Measurements from ENCODE around the gene SERPING1. TPM values are rescaled to one million over a fixed set of nuclear protein-coding genes. Genes with fewer than 3 reads are reported as not detected.

SERPING1 gene
- total RNA-seq, 4 donors from 2014 or later, result 107 to 343 (median 196) TPM

- Histone ChIP-seq H3K9me3 (no peaks in the 10 kb centered on the region), H3K27ac (peak overlapping the region; percentile 56 to 91 (median 87)), H3K4me1 (peaks cover 14 to 31% of the 10 kb centered on the region in 2 donors), H3K27me3 (no peaks in the 10 kb centered on the region), H3K4me3 (replicated peaks in 1 of 3) (peak overlapping the region in 2 of 3 donors; percentile 10 to 57), H3K36me3 (no peaks in the 10 kb centered on the region)
- no peak for TF ChIP-seq POLR2A (IDR thresholded peaks at IDR 0.05)
- TF ChIP-seq, protein P1, sequence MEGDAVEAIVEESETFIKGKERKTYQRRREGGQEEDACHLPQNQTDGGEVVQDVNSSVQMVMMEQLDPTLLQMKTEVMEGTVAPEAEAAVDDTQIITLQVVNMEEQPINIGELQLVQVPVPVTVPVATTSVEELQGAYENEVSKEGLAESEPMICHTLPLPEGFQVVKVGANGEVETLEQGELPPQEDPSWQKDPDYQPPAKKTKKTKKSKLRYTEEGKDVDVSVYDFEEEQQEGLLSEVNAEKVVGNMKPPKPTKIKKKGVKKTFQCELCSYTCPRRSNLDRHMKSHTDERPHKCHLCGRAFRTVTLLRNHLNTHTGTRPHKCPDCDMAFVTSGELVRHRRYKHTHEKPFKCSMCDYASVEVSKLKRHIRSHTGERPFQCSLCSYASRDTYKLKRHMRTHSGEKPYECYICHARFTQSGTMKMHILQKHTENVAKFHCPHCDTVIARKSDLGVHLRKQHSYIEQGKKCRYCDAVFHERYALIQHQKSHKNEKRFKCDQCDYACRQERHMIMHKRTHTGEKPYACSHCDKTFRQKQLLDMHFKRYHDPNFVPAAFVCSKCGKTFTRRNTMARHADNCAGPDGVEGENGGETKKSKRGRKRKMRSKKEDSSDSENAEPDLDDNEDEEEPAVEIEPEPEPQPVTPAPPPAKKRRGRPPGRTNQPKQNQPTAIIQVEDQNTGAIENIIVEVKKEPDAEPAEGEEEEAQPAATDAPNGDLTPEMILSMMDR (IDR thresholded peaks at IDR 0.05), result no peak
- intact Hi-C loops (cut with DNase I), result no loop called here
- DNase-seq, result peak; percentile 60 to 68
- 9 to 22% methylated on average over 15 to 29 of the region's 33 CpGs for WGBS, 2 donors
These were observed 688 bp downstream of the SERPING1 start for GRCh38 chr11:57597916-57598830.

DNA sequence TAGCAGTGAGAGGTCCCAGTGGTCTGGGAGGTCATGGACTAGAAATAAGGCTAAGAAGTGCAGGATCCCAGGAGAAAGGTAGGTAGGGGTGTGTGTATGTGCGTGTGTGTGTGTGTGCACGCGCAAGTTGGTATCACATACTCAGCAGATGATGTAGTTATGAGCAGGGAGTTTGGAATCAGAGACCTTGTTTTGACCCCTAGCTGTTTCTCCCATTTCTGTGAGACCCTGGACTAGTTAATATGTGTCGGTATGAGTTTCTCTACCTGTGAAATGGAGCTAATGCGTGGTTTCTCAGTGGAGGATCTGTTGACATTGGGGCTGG, 1.3 kb downstream of the SERPING1 start:
- intact Hi-C loops (cut with DNase I), result no loop called here
- DNase-seq, result no peak
- Histone ChIP-seq H3K9me3 (no peaks in the 10 kb centered on the region), H3K36me3 (no peaks in the 10 kb centered on the region), H3K27ac (peak overlapping the region in 2 of 3 donors; percentile 87 to 91), H3K27me3 (no peaks in the 10 kb centered on the region), H3K4me3 (replicated peaks in 1 of 3) (peak overlapping the region in 1 of 3 donors; percentile 57), H3K4me1 (peaks cover 11 to 24% of the 10 kb centered on the region in 2 donors)
- 59 to 72% methylated on average over 5 of the region's 5 CpGs for WGBS, 2 donors
- TF ChIP-seq, protein P1 (IDR thresholded peaks at IDR 0.05), result no peak
- no peak for TF ChIP-seq POLR2A (IDR thresholded peaks at IDR 0.05)

GRCh38 chr11:57599381-57599780, 1.9 kb downstream of the SERPING1 start:
- no peaks in the 10 kb centered on the region for H3K27me3 ChIP-seq
- DNase-seq, result no peak
- TF ChIP-seq, protein P1 (IDR thresholded peaks at IDR 0.05), result no peak
- TF ChIP-seq POLR2A (IDR thresholded peaks at IDR 0.05), result no peak
- intact Hi-C loops (cut with DNase I), result no loop called here
- H3K27ac ChIP-seq, result peak overlapping the region in 1 of 3 donors; percentile 91
- no peak overlapping the region for H3K4me3 ChIP-seq (replicated peaks in 1 of 3)
- no peaks in the 10 kb centered on the region for H3K9me3 ChIP-seq
- H3K36me3 ChIP-seq, result no peaks in the 10 kb centered on the region
- 27 to 60% methylated on average over 2 of the region's 2 CpGs for WGBS, 2 donors
- peaks cover 6 to 19% of the 10 kb centered on the region in 2 donors for H3K4me1 ChIP-seq

GRCh38 chr11:57601297-57601696, 3.8 kb downstream of the SERPING1 start:
- Histone ChIP-seq H3K27ac (no peak overlapping the region), H3K36me3 (no peaks in the 10 kb centered on the region), H3K27me3 (no peaks in the 10 kb centered on the region), H3K4me1 (peaks cover 6 to 19% of the 10 kb centered on the region in 2 donors), H3K9me3 (no peaks in the 10 kb centered on the region), H3K4me3 (replicated peaks in 1 of 3) (no peak overlapping the region)
- 83 to 87% methylated on average over 3 of the region's 3 CpGs for WGBS, 2 donors
- intact Hi-C loops (cut with DNase I), result no loop called here
- no peak for TF ChIP-seq POLR2A (IDR thresholded peaks at IDR 0.05)
- TF ChIP-seq, protein P1 (IDR thresholded peaks at IDR 0.05), result no peak
- no peak for DNase-seq

Data from thyroid gland (tissue), 4 donors.